ENCODE data around the gene FBXL13. TPM values are rescaled to one million over a fixed set of nuclear protein-coding genes. Genes with fewer than 3 reads are reported as not detected.

Gene FBXL13
- total and polyA plus RNA-seq, 2 of the 8 experiments (the other 6 are each of a cell fraction or from before 2014, with no cell fraction given): 1.2 to 2.8 TPM

GRCh38 chr7:102849538-102849937 lies 225.1 kb downstream of the FBXL13 start:
- Histone ChIP-seq H3K4me1 (replicated peaks in 1 of 4; ENCODE audit: control insufficient read depth in 3 of 4, insufficient read depth in 4 of 4, low read length in 3 of 4) (no peaks in the 10 kb centered on the region), H2AK5ac (ENCODE audit: low read depth, low read length) (no peak overlapping the region), H3K4ac (replicated peaks; ENCODE audit: insufficient read length, low read depth, low read length) (no peak overlapping the region), H3K23me2 (ENCODE audit: low read depth, low read length) (no peaks in the 10 kb centered on the region), H3K4me2 (ENCODE audit: insufficient read depth in 1 of 2, low read depth in 2 of 2, low read length in 2 of 2) (no peak overlapping the region), H2BK120ac (replicated peaks; ENCODE audit: low read depth, low read length) (no peak overlapping the region), H3K23ac (ENCODE audit: insufficient read length) (no peak overlapping the region), H3K79me1 (ENCODE audit: low read depth, low read length) (no peaks in the 10 kb centered on the region), H4K8ac (ENCODE audit: extremely low read depth, insufficient read depth, low read length) (no peak overlapping the region), H3K27me3 (replicated peaks in 1 of 4; ENCODE audit: control insufficient read depth in 3 of 4, extremely low read depth in 1 of 4, insufficient read depth in 3 of 4, low read length in 3 of 4) (peaks cover 0 to 1% (median 0%) of the 10 kb centered on the region in 4 experiments; a peak in 1 of 7 replicates), H3K18ac (ENCODE audit: extremely low read depth, low read length) (no peak overlapping the region), H2BK12ac (ENCODE audit: low read depth, low read length) (no peak overlapping the region), H3K14ac (ENCODE audit: insufficient read length) (no peak overlapping the region), H2AFZ (ENCODE audit: low read length) (no peak overlapping the region), H4K20me1 (replicated peaks in 1 of 2; ENCODE audit: control insufficient read depth in 1 of 2, insufficient read depth in 2 of 2, low read length in 2 of 2) (no peaks in the 10 kb centered on the region), H3K56ac (replicated peaks; ENCODE audit: insufficient read length, low read depth, low read length) (no peak overlapping the region), H3K4me3 (ENCODE audit: extremely low read depth in 1 of 4, insufficient read depth in 2 of 4, low read depth in 3 of 4, low read length in 4 of 4) (no peak overlapping the region), H4K5ac (ENCODE audit: insufficient read length, low read depth, low read length) (no peak overlapping the region), H4K91ac (replicated peaks; ENCODE audit: insufficient read length, low read length) (no peak overlapping the region), H2BK15ac (ENCODE audit: low read length) (no peak overlapping the region), H3K9me3 (ENCODE audit: insufficient read depth in 2 of 2, low read depth in 1 of 2, low read length in 1 of 2) (no peaks in the 10 kb centered on the region), H2BK20ac (ENCODE audit: low read length) (no peak overlapping the region), H2BK5ac (ENCODE audit: low read depth, low read length) (no peak overlapping the region), H3K9ac (replicated peaks in 1 of 4; ENCODE audit: extremely low read depth in 1 of 4, low read depth in 3 of 4, low read length in 3 of 4) (no peak overlapping the region), H3K79me2 (ENCODE audit: control insufficient read depth in 1 of 2, insufficient read depth in 2 of 2, low read length in 2 of 2) (no peaks in the 10 kb centered on the region), H3K36me3 (ENCODE audit: control insufficient read depth in 2 of 4, insufficient read depth in 4 of 4, low read length in 3 of 4) (no peaks in the 10 kb centered on the region), H3K27ac (ENCODE audit: low read depth, low read length) (no peak overlapping the region)
- ChIA-PET CTCF (ENCODE audit: partially characterized antibody) (no interaction called here), POLR2A (ENCODE audit: partially characterized antibody) (no interaction called here)
- 82% methylated on average over 3 of the region's 3 CpGs; no CpG with 5 or more reads in 1 of the 2 experiments for WGBS, 2 experiments (ENCODE audit: extremely low coverage in 1 of 2, insufficient coverage in 1 of 2, insufficient read length in 1 of 2, insufficient replicate concordance in 2 of 2, low coverage in 1 of 2, low lambda C conversion rate in 2 of 2, missing lambda C conversion rate in 1 of 2)
- TF ChIP-seq HDAC2 (IDR thresholded peaks at IDR 0.05; ENCODE audit: borderline replicate concordance in 1 of 2, low read depth in 2 of 2, low read length in 2 of 2) (no peak), CHD2 (IDR thresholded peaks at IDR 0.05; ENCODE audit: low read length) (no peak), CTCF (IDR thresholded peaks at IDR 0.05; ENCODE audit: control extremely low read depth in 1 of 3, insufficient read depth in 1 of 3, low read depth in 1 of 3, low read length in 3 of 3) (no peak), SIRT6 (IDR thresholded peaks at IDR 0.05; ENCODE audit: low read length) (no peak), JUND (IDR thresholded peaks at IDR 0.05; ENCODE audit: low read length) (no peak)
- DNase-seq (ENCODE audit: low read depth in 1 of 2, low spot score in 2 of 2) (no peak), FAIRE-seq (no peak)

Measured in H1 (cell line).